Measurements from ENCODE around the gene SRGAP2B.
"Not testable (repeated sequence)": the region's sequence is repeated elsewhere in the genome, so short reads cannot be mapped to it uniquely, and the experiment has no call there.

Gene SRGAP2B

DNA sequence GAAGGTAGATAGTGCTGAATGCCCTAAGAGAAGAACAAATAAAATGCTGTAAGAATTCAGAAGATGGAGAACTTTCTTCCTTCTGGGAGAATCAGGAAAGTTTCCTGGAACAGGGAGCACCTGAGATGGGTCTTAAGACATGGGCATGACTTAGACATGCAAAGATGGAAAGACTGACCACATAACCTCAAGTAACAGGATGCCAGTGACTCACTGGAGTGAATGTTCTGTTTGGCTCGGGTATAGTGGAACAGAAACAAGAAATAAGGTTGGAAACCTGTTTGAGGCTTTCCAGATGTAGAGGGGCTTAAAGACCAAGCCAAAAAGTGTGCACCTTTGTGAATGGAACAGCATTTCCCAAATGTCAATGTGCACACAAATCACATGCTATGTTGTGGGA, 102.2 kb downstream of the SRGAP2B start:
- not testable (repeated sequence) for DNase-seq

DNA sequence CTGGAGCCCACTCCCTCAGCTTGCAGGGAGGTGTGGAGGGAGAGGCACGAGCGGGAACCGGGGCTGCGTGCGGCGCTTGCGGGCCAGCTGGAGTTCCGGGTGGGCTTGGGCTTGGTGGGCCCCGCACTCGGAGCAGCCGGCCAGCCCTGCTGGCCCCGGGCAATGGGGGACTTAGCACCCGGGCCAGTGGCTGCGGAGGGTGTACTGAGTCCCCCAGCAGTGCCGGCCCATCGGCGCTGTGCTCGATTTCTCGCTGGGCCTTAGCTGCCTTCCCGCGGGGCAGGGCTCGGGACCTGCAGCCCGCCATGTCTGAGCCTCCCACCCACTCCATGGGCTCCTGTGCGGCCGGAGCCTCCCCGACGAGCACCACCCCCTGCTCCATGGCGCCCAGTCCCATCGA, 104.5 kb downstream of the SRGAP2B start:
- not testable (repeated sequence) for DNase-seq

DNA sequence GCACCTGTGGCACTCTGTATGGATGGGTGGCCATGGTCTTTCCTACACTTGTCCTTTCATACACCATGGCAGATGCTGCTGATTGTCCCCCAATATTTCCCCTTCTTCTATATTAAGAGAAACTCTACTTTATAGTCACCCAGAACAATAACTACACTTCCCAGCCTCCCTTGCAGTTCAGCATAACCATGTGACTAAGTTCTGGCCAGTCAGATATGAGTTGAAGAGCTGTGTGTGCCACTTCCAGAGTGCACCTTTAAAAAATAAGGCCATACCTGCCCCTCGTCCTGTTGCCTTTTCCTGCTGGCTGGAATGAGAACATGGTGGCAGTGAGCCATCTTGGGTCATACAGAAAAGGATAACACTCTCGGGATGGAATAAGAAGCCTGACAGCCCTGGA, 108.0 kb downstream of the SRGAP2B start:
- DNase-seq: not testable (repeated sequence)

DNA sequence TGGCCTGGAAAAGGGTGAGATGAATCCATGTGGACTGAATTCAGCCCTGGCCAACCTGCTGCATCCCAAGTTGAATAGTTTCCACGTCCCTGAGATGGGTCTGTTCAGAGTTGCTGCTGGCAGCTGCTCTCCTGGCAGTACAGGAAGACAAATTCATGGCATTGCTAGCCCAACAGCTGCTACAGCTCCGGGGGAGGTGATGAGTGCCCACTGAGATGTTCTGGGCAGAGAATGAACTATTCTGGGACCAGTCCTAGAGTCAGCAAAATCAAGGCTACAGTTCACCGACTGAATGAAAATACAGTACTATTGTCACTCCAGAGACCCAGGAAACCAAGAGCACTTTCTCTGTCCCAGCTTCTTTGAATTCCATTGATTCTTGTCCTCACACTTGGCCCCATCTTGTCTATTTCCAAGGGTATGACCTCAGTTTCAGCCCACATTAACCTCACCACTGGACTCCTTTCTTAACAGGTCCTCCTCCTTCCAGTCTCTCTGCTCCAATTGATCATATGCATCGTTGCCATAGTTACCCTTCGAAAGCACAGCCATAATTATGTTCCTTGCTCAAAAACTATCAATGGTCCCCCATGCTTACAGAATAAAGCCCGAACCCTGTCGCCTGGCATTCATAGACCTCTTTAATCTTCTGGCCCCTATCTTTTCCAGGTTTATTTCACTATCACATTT, 108.8 kb downstream of the SRGAP2B start:
- DNase-seq: not testable (repeated sequence)

DNA sequence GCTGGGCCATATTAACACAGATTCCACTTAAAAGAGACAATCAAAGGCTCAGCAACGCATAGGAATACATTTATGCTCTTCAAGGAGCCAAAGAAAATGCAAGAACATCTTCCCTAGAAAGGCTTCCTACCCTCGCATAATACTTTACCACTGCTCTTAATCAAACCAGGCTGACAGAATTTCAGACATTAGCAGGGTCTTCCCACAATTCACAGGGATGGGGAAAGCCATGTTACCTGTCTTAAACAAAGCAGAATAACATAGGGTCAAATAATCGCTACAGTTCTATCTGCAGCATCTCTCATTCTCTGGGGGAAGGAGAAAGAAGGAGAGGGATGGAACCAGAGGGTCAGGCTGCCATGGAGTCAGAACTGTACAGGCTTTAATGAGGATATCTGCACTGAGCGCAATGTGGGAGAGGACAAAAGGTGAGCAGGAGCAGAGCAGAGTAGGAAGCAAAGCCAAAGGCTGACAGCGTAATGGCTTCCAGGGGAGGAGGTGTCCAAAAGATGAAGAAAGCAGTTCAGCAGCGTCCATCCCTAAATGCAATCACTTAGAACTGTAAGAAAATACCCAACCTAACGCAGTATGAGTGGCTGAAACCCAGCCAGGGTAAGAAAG, 109.5 kb downstream of the SRGAP2B start:
- not testable (repeated sequence) for DNase-seq

DNA sequence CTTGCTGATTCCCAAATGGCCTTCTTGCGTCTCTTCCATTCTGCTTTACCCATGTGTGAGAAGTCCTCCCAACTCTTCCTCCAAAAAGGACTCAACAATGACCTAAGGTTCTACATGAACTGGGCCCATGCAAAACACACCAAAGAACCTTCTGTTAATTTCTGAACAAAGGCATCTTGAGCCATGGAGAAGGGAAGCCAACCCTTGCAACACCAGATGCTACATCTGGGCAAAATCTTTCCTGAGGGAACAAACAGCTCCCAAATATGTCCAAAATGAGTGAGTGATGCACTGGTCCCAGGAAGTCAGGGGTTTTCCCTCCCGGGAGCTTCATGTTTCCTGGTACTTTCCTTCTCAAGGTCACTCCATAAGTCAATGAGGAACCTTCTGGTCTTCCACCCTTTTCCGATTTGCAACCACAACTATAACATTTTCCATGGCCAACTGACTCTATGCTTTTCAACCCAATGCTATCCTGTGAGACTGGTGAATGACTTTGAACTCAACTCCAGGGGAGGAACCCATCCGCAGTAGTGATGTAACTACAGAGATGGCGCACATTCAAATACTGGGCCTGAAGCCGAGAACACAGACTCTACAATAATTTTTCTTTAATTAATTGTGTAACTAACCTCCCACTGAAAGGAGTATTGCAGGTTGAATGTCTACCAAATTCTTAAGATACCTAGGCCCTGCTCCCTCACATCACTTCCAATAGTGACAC, 112.2 kb downstream of the SRGAP2B start:
- DNase-seq: not testable (repeated sequence)

DNA sequence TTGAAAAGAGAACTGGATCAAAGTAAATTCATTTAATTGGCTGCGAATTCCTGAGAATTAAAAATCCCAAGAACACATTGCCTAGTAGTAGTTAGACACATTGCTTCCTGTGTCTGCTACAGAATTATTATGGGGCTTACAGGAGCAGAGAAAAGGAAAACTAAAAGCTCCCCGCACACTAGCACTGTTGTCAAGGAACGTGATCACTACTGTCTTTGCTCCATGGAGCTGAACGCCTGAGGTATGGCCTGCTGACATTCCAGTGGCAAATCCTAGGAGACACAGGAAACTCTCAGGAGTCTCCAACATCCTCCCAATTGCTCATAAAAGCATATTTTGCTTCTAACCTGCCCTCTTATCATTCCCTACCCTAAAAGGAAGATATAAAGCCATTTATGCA, 114.0 kb downstream of the SRGAP2B start:
- DNase-seq: not testable (repeated sequence)

DNA sequence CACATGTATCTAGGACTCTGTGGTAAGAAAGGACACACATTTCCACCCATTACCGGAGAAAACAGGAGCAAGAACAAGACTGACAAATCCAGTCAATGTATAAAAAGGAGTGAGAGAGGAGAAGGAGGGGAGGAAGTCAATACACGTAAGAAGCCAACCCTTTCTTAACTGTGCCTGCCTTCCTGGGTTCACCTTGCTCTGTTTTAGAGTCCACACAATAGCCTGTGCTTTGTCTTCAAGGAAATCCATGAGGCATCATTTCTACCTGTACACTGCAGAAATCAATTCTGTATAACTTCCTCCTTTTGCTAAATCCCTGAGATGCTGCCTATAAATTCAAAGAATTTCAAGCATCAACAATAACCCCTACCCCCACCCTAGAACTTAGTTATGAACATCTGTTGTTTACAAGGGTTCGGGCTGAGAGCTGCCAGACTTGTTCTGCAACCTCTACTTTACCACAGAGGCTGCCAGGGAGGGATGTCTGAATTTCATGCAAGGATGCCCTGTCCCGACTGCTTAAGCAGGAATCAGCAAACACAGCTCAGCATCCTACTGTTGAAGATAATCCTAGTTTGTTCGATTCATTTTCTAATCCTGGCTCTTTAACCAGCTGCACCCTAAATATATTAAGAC, 115.0 kb downstream of the SRGAP2B start:
- DNase-seq: not testable (repeated sequence)

DNA sequence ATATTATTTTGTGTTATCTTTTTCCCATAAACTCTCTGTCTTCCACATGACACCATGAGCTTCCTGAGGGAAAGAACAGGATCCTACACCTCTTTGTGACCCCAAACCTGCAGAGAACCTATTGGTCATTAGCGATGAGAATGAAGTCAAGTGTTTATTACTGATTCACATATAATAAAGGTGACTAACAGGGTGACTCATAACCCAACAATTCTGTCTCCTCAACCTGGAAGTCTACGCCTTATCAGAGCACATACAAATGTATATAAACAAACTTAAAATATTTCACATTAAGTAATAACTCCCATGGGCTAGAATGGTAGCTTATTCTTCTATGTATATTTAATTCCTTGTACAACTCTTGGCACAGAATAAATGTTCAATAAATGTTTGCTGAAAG, 117.3 kb downstream of the SRGAP2B start:
- not testable (repeated sequence) for DNase-seq

DNA sequence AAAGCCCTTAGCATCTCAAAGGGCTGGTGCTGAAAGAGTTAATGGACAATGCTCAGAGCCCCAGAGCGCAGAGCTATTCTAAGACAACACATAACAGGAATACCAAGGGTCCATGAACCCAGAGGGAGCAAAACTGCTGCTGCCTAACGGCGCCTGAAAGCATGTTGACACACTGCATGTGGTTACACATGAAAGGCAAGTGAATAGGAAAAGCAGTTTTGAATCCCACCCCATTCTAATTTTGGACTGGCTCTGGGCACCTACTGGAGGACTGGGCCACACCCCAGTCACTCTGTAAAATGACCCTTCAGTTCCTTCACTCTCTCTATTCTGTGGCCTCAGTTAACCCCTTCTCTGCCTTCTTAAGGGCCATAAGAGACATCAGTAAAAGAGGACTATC, 123.2 kb downstream of the SRGAP2B start:
- DNase-seq: not testable (repeated sequence)

DNA sequence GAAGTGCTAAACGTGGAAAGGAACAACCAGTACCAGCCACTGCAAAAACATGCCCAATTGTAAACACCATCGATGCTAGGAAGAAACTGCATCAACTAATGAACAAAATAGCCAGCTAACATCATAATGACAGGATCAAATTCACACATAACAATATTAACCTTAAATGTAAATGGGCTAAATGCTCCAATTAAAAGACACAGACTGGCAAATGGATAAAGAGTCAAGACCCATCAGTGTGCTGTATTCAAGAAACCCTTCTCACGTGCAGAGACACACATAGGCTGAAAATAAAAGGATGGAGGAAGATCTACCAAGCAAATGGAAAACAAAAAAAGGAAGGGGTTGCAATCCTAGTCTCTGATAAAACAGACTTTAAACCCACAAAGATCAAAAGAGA, 128.6 kb downstream of the SRGAP2B start:
- DNase-seq: not testable (repeated sequence)

DNA sequence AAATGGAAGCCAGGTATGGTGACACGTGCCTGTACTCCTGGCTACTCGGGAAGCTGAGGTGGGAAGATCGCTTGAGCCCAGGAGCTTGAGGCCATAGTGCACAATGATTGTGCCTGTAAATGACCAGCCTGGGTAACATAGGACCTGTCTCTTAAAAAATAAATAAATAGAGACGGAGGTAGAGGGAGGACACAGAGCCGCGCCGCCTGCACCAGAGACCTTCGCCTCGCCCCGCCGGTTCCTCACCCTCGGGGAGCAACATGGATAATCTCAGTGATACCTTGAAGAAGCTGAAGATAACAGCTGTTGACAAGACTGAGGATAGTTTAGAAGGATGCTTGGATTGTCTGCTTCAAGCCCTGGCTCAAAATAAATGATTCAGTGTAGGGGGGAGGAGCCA, 130.4 kb downstream of the SRGAP2B start:
- not testable (repeated sequence) for DNase-seq

DNA sequence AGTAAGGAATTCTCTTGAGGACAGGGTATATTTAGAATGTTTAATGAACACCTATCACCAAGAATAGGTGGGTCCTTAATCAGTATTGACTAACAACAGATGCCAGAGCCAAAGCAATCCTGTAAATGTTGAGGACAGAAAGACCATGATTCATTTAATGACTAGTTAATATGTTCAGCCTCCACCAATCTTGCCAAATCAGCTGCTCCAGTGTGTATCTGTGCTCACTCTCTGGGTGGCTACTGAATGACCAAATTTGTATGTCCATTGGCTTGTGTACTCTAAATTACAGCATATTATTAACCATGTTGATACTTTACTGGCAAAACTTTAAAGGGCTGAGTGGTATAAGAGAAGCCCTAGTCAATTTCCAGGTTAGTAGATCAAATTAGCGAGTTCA, 130.9 kb downstream of the SRGAP2B start:
- DNase-seq: not testable (repeated sequence)

DNA sequence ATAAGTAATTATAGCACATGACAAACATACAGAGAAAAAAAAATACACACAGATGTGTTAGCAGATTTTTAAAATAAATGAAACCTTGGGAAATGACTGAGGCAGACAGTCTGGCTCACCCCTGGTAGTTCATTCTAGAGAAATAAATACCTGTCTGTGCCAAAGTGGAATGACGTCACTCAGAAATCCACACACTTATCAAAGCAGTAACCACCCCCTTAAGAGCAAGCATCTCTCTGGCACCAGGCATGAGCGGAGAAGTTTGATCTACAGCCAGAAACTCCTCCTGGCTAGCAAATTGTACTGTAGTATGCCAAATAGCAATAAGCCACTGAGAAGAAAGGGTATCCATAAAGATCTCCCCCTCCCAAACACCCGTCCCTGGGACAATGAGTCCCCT, 131.6 kb downstream of the SRGAP2B start:
- DNase-seq: not testable (repeated sequence)

DNA sequence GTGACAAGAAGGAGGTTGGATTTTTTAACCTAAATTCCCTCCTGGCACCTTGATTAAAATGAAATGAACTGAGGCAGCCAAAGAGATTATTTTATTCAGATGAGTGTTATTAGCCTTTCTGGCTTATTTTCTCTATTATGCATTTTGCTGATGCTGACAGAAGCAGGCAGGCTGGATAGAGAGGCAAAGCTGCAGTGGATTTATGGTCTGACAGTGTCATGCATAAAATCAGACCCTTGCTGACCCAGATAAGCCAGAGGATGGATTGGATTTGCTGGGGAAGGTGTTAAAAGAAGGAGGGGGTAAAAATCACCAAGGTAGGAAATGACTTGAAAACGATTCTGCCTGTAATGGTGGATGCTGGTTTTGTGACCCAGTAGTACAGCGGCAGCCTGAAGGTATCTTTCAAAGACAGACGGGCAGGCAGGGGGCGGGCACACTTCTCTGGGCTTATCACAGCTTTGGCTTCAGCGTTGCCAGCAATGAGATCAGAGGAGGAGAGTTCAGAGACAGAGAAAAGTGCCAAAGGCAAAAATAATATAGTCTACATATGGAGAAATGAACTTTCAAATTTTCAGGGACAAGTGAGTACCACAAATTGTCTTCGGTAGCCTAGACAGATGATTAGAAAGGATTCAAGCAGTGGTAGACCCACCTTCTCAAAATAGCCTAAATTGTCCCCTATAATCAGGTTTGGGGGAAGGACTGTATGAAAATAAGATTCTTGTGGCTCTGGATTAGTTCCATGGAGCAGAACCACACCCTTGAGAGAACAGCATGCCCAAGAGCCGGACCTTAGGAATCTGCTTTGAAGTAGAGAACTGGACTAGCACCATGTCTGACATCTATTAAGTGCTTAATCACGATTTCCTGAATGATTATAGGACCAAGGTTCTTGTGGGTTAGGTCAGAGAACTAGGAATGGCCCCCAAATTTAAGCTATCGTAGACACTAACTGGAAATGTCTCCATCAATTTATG, 133.2 kb downstream of the SRGAP2B start:
- not testable (repeated sequence) for DNase-seq

DNA sequence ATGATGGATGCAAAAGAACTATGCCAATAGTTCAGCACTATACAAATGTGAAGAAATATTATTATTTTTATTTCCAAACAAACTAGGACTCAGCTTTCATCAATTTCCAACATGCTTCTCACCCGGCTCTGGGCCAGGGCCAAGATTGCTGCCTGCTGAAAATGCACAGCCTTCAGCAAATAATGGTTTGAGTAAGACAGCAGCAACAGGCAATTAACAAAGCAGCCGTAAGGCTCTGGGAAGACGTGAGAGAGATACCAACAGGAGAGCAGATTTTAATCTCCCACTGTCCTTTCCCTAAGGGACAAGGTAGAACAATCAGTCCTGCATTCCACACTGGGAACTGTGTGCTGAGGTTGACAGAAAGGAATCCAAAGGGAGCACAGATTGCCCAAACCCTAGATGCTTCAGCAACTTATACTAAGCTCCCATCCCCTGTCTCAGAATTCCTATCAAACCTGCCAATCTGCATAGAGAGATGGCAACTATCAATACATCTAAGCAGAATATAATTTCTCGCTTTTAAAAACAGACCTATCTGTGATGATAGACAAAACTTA, 134.1 kb downstream of the SRGAP2B start:
- not testable (repeated sequence) for DNase-seq

DNA sequence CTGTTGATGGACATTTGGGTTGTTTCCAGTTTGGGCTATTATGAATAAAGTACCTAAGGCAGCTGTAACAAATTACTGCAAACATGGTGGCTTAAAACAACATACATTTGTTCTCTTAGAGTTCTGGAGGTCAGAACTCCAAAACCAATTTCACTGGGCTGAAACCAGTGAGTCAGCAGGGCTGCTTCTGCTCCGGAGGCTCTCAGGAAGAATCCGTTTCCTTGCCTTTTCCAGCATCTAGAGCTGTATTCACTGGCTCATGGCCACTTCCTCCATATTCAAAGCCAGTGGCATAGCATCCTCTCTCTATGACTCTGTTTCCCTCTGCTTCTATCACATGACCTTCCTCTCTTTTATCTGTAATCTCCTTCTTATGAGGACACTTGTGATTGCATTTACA, 146.7 kb downstream of the SRGAP2B start:
- DNase-seq: not testable (repeated sequence)

DNA sequence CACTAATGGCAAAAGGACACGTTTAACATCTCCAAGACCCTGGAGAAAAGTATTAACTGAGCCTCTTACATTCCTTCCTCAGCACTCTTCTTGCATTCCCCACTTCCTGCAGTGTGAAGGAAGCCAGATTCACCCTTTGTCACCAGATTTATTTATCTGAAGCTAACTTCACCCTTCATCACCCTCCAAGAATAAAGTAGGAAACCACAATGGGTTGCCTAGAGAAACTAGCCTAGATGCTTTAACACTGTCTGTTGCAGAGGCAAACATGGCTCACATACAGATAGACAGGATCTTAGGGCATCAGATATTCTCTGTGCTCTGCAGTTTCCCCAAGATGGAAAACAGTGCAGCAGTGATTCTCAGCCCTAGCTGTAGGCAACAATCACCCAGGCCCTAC, 147.6 kb downstream of the SRGAP2B start:
- DNase-seq: not testable (repeated sequence)

DNA sequence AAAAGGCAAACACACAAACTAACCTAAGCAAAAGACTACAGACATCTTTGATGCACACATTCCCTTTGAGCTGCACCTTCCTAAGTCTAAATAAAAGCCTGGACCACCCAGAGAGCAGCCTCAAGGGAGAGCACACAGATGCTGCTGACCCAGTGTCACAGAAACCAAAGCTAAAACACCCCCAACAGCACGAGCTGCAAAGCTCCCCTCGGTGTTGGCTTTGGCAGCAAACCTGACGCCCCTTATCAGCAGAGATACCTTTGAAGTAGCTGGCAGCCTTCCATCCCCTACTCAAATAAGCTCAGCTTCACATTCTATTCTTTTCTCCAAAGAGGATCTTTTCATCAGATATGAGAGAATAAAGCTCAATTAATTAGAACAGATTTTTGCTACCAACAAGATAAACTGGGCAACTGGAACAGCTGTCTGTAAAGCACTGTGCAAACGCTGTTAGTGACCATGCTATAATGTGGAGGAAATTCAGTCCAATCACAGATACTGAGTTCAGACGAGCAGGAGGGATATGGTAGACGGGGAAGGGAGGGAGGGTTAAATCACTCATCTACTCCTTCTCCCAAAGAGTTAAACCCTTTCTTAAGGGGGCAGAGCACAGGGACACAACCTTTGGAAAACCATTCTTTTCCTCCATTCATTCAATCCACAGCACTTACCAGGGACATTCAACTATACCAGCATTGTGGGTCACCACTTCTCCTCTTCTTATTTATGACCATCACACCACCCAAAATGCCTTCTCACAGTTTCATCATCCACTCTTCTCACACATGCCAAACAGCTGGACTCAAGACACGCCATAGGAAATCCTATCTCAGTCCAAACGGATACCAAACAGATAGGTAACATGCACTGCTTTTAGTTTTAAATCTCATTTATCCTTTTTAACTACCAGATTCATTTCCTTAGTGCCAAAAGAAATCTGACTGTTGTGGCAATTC, 148.3 kb downstream of the SRGAP2B start:
- not testable (repeated sequence) for DNase-seq

DNA sequence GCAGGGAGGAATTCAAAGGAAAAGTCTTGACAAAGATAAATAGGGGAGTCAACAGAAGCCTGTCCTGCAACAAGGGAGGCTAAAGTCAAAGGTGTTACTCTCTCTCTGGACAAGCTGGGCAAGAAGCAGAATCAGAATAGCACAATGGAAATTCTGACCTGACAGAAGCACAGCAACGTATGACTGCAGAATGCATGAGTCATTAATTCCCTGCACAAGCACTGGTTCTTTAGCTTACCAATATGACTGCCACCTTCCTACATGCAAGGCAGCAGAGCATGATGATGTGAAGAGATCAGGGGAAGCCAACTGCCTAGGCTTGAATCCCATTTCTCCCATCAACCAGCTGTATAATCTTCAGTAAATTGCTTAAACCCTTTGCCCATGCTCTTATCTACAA, 153.4 kb downstream of the SRGAP2B start:
- DNase-seq: not testable (repeated sequence)

Measured in cerebellar nuclear complex (tissue), 1 donor.